HEK293T (cell line): ENCODE measurements around the gene KIF16B.

ENCODE experiments used
- CTCF ChIA-PET: fragments of 350-600 bp; formaldehyde crosslinking; extraction: SDS; loops from one replicate; lab custom pipeline; 2021; ENCODE audit warnings: antibody characterized with exemption, inconsistent platforms; lab: Yijun Ruan, JAX
- POLR2A ChIA-PET: fragments of 350-600 bp; formaldehyde crosslinking; extraction: SDS; loops from one replicate; lab custom pipeline; 2020; ENCODE audit warnings: antibody characterized with exemption, inconsistent platforms; lab: Yijun Ruan, JAX
- DNase-seq: peaks from one replicate; pipeline ENCODE4 v3.0.0; 2012; ENCODE audit warnings: mixed read lengths; ENCODE audit errors: extremely low spot score
- ARNT ChIP-seq: fragments of 450-650 bp; IDR thresholded peaks from 2 replicates; pipeline ENCODE4 v1.6.1; 2017; ENCODE audit warnings: mild to moderate bottlenecking
- BHLHE40 ChIP-seq: fragments of 450-650 bp; IDR thresholded peaks from 2 replicates; pipeline ENCODE4 v1.6.1; 2016; ENCODE audit warnings: mild to moderate bottlenecking, moderate library complexity, borderline replicate concordance
- CTBP1 ChIP-seq: fragments of 450-650 bp; IDR thresholded peaks from 2 replicates; pipeline ENCODE4 v1.6.1; 2016; ENCODE audit warnings: borderline replicate concordance
- ELF4 ChIP-seq: fragments of 450-650 bp; IDR thresholded peaks from 2 replicates; pipeline ENCODE4 v1.6.1; 2017; ENCODE audit warnings: antibody characterized with exemption
- FOXA1 ChIP-seq: fragments of 450-650 bp; IDR thresholded peaks from 2 replicates; pipeline ENCODE4 v1.6.1; 2016; ENCODE audit warnings: mild to moderate bottlenecking
- FOXK2 ChIP-seq: fragments of 450-650 bp; IDR thresholded peaks from 2 replicates; pipeline ENCODE4 v1.6.1; 2016; ENCODE audit warnings: mild to moderate bottlenecking
- FOXM1 ChIP-seq: fragments of 450-650 bp; IDR thresholded peaks from 2 replicates; pipeline ENCODE4 v1.6.1; 2017; ENCODE audit warnings: mild to moderate bottlenecking, borderline replicate concordance
- HDGF ChIP-seq: fragments of 450-650 bp; IDR thresholded peaks from 2 replicates; pipeline ENCODE4 v1.6.1; 2017; ENCODE audit warnings: antibody characterized with exemption, borderline replicate concordance
- L3MBTL2 ChIP-seq: fragments of 450-650 bp; conservative IDR thresholded peaks from 2 replicates; pipeline ENCODE4 v1.6.1; 2016; ENCODE audit warnings: mild to moderate bottlenecking
- LEF1 ChIP-seq: fragments of 450-650 bp; IDR thresholded peaks from 2 replicates; pipeline ENCODE4 v1.6.1; 2017; ENCODE audit warnings: mild to moderate bottlenecking, borderline replicate concordance
- NFRKB ChIP-seq: fragments of 450-650 bp; IDR thresholded peaks from 2 replicates; pipeline ENCODE4 v1.6.1; 2016; ENCODE audit warnings: mild to moderate bottlenecking, moderate library complexity
- PKNOX1 ChIP-seq: fragments of 450-650 bp; IDR thresholded peaks from 2 replicates; pipeline ENCODE4 v1.6.1; 2016
- SP1 ChIP-seq: fragments of 450-650 bp; IDR thresholded peaks from 2 replicates; pipeline ENCODE4 v1.6.1; 2017
- SUZ12 ChIP-seq: fragments of 450-650 bp; IDR thresholded peaks from 2 replicates; pipeline ENCODE4 v1.6.1; 2016; ENCODE audit warnings: mild to moderate bottlenecking
- TARDBP ChIP-seq: fragments of 450-650 bp; IDR thresholded peaks from 2 replicates; pipeline ENCODE4 v1.6.1; 2016
- ZNF384 ChIP-seq: fragments of 450-650 bp; IDR thresholded peaks from 2 replicates; pipeline ENCODE4 v1.6.1; 2016

Gene KIF16B

DNA sequence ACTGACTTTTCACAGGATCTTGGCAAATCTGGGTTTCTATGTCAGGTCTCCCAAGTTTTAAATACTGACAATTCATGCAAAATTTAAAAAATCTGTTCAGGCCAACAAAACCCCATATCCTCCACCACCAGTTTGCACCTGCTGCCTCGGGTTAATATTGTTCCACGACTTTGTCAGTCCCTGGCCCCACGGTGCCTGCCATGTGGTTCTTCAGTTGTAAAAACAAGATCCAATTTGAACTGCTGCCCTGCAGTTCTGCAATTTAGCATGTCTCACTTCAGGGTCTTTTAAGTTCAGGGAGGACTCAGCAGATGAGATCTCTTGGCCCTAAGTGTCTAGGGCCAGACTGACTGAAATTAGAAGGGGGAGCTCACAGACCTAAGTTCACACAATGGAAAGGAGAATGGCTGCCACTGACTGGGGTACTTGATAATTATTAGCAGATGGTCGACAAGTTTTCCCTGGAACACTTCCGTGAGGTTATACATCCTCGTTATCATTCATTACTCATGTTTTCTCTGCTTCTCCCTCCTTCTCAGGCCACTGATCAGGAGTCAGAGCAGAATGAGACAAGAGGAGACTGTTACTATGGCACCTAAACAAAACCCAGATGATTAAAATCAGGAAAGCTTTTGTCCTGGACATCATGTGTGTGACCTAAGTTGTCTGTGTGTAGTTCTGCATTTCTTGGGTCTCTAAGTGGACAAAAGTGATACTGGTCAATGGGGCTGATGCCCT lies 223.6 kb downstream of the KIF16B start:
- DNase-seq = no peak
- CTCF ChIA-PET = no interaction called here
- POLR2A ChIA-PET = no interaction called here
- TF ChIP-seq LEF1 (no peak), SUZ12 (no peak), ARNT (no peak), TARDBP (no peak), NFRKB (no peak), CTBP1 (no peak), FOXK2 (no peak), FOXA1 (no peak), PKNOX1 (no peak), FOXM1 (no peak), ELF4 (no peak), SP1 (no peak), L3MBTL2 (no peak), BHLHE40 (no peak), ZNF384 (no peak), HDGF (no peak)

- ChIA-PET POLR2A (no interaction called here), CTCF (no interaction called here)
- TF ChIP-seq LEF1 = no peak
- no peak for TF ChIP-seq HDGF
- TF ChIP-seq FOXA1 = no peak
- TF ChIP-seq ELF4 = no peak
- no peak for TF ChIP-seq SUZ12
- no peak for TF ChIP-seq CTBP1
- TF ChIP-seq BHLHE40 = no peak
- TF ChIP-seq FOXK2 = no peak
- DNase-seq = no peak
Measured at GRCh38 chr20:16346956-16347355, 226.3 kb downstream of the KIF16B start.

- no peak for DNase-seq
- ChIA-PET CTCF (no interaction called here), POLR2A (no interaction called here)
- TF ChIP-seq FOXM1 (no peak), SP1 (no peak), BHLHE40 (no peak), ELF4 (no peak), L3MBTL2 (no peak), FOXK2 (no peak), ZNF384 (no peak), FOXA1 (no peak), TARDBP (no peak), NFRKB (no peak), CTBP1 (no peak), SUZ12 (no peak)
Measured at GRCh38 chr20:16337707-16338106, 235.5 kb downstream of the KIF16B start.

DNA sequence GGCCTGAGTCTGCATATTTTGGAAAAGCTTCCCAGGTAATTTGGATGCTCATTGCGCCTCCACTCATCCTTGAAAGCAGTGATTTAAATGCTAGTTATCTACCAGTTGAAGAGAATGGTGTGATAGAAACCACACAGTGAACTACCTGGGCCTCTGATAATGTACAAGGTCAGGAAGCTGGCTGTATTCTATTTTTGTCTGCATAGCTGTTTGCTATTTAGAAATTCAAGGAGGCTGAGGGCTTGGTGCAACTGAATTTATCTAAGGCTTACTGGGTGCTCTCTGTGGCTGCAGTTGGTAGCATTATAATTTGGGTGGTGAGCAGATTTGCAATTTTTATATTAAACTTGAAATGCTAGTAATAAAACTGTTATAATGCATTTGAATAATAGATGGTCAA lies 245.6 kb downstream of the KIF16B start:
- POLR2A ChIA-PET = no interaction called here
- TF ChIP-seq L3MBTL2 = no peak
- no peak for TF ChIP-seq SUZ12
- TF ChIP-seq TARDBP = no peak
- no peak for TF ChIP-seq FOXK2
- no peak for TF ChIP-seq NFRKB
- TF ChIP-seq FOXM1 = no peak
- TF ChIP-seq CTBP1 = no peak
- no peak for TF ChIP-seq SP1
- no peak for TF ChIP-seq FOXA1
- TF ChIP-seq LEF1 = no peak
- TF ChIP-seq BHLHE40 = no peak
- no peak for TF ChIP-seq PKNOX1
- TF ChIP-seq ZNF384 = no peak
- CTCF ChIA-PET = no interaction called here
- no peak for DNase-seq

DNA sequence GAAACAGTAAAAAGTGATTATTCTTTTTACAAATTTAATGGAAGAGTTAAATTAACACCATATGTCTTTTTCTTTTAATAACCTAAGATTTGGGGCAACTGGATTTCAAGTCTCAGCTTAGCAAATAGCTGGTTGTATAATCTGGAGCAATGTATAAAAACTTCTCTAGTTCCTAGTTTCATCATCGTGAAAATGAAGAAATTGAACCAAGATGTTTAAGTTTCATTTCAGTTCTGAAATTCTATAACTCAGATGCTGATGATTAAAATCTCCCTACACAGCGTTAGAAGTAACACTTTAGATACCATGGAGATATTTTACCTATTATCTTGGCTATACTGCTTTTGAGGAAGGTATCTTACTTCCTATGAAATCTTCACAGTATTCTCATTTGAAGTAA lies 252.0 kb downstream of the KIF16B start:
- CTCF ChIA-PET = no interaction called here

More for the DNA sequence above, 252.0 kb downstream of the KIF16B start:
- POLR2A ChIA-PET = no interaction called here
- TF ChIP-seq FOXK2 (no peak), PKNOX1 (no peak), FOXM1 (no peak), ELF4 (no peak), SP1 (no peak), ZNF384 (no peak), TARDBP (no peak), NFRKB (no peak), L3MBTL2 (no peak), FOXA1 (no peak), BHLHE40 (no peak), LEF1 (no peak), HDGF (no peak), SUZ12 (no peak), CTBP1 (no peak), ARNT (no peak)
- DNase-seq = no peak
